Cerebellar cortex (tissue), 1 donor: ENCODE results near the gene COMMD7.

Experiments used
- DNase-seq: peaks from one replicate; pipeline ENCODE4 v3.0.0-alpha.2; 2015; ENCODE audit warnings: low spot score

COMMD7 gene

GRCh38 chr20:32743237-32744112 lies at the start of gene COMMD7:
Gene COMMD7, minus strand, starts transcription at chr20:32743467. Its CDS starts 76 bp downstream, at chr20:32743391.
- peak; percentile 78 for DNase-seq

DNA sequence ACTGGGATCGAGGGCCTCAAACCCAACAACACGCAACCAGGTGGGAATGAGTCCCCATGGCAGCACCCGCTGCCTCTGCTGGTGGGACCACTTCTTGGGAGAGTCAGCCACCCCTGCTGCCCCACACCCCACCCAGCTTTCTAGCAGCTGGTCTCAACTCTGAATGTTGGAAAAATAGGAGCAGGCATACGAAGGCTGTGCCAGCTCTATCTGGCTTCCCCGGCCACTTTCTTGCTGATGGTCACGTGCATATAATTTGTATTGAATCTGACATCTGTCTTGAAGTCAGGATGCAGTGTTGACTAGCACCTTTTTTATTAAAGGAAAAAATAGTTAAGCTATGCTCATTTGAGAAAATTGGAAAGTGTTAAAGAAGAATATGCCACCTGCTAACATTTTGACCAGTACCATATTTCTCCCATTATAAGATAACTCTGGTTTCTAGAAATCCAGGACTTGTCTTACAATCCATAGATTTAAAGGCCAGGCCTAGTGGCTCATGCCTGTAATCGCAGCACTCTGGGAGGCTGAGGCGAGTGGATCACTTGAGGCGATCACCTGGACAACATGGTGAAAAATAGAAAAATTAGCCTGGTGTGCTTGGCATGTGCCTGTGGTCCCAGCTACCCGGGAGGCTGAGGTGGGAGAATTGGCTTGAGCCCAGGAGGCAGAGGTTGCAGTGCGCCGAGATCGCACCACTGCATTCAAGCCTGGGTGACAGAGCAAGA lies 49.6 kb upstream of the COMMD7 start:
- no peak for DNase-seq

DNA sequence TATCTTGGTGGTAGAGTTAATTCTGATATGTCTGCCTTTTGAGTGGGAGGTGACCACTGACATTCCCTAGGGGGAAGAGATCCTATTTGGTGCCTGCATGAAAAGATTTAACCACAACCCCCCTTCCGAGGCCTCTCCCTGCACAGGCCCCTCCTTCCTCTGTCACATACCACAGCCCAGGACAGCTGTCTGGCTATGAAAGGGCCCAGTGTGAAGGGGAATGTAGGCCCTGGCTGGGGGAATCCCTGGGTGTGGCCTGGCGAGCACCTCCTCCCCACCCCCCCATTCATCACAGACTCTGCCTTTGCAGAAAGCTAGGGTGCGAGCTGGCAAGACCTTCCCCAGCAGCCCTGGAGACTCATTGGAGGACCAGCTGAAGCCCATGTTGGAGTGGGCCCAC lies 49.0 kb upstream of the COMMD7 start:
- DNase-seq, result no peak

DNA sequence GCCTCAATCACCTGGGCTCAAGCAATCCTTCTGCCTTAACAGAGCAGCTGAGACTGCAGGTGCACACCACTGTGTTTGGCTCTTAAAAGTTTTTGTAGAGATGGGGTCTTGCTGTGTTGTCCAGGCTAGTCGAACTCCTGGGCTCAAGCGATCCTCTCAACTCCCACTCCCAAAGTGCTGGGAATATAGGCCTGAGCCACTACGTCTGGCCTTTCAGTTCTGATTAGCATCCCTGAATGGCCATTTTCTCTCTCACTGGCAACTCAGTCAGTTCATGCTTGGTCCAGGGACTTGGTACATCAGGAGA lies 47.4 kb upstream of the COMMD7 start:
- no peak for DNase-seq

DNA sequence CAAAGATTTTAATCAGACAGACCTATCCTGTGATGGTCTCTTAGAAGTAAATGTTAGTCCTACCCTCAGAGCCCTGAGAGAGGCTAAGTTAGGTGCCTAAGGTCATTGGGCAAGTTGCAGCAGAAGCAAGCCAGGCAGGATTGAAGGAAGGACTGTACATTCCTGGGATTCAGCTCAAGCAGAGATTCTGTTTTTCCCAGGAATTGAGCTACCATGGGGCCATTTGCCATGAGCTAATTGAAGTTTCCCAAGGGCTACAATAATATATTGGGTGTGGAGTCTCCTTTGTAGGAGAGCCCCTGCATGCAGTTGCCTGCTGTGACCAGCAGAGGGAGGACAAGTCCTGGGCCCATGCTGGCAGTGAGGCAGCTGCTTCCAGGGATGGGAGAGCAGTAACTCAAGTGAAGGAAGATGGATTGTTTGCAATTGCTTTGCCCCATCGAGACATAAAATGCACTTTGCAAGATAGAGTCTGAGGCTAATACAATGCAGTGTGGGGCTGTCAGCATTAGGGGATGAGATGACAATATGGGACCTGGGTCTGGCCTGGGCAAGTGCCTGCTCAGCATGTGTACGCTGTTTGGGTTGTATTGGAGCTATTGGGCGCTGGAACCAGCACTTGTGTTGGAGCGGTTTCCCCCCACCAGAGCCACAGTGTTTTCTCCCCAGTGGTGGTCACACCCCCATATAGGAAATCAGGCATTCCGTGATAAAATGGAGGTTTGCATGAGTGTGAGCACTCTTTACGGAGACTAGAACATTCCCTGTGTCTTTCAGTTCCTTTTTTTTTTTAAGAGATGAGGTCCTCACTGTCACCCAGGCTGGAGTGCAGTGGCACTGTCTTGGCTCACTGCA lies 46.9 kb upstream of the COMMD7 start:
- peak; percentile 81 for DNase-seq

DNA sequence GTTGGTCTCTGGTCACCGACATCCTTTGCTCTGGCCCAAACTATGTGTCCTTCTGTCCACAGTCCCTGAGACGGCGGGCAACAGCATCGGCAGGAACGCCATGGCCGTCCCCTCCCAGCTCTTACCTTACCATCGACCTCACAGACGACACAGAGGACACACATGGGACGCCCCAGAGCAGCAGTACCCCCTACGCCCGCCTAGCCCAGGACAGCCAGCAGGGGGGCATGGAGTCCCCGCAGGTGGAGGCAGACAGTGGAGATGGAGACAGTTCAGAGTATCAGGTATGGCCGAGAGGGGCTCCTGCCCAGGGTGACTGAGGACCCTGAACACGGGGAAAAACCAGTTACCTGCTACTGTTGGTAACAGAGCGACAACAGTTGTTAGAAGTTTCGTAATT lies 43.9 kb upstream of the COMMD7 start:
- DNase-seq, result no peak

DNA sequence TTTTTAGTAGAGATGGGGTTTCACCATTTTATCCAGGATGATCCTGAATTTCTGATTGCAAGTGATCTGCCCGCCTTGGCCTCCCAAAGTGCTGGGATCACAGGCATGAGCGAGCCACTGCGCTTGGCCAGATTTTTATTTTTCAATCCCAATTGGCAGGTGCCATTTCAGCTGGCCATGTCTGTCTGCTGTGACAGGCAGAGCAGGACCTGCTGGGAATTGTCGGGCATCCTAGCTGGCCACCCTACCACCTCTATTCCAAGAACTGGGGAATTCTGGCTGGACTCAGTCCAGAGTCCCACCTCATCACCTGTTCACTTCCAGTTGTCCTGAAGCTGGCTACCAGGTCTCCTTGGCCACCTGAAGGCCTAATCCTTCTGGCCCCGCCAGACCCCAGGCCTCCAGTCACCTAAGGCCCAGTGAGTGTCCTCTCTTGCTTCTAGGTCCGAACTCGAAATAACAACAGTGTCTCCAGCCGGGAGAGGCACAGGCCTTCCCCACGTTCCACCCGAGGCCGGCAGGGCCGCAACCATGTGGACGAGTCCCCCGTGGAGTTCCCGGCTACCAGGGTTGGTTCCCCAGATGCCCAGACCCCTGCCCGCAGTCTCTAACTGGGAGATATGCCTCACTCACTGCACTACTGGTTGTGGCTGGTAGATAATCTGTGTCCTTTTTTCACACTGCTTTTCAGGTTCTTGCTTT lies 42.9 kb upstream of the COMMD7 start:
- DNase-seq, result no peak

- no peak for DNase-seq
These were observed 41.3 kb upstream of the COMMD7 start for GRCh38 chr20:32784369-32785080.

- DNase-seq, result no peak
These were observed 37.7 kb upstream of the COMMD7 start for GRCh38 chr20:32780749-32781655.

- no peak for DNase-seq
These were observed 37.0 kb upstream of the COMMD7 start for GRCh38 chr20:32780278-32780677.

GRCh38 chr20:32779500-32780211 lies 36.4 kb upstream of the COMMD7 start:
- peak; percentile 6 for DNase-seq

GRCh38 chr20:32777177-32777956 lies 34.1 kb upstream of the COMMD7 start:
- no peak for DNase-seq

DNA sequence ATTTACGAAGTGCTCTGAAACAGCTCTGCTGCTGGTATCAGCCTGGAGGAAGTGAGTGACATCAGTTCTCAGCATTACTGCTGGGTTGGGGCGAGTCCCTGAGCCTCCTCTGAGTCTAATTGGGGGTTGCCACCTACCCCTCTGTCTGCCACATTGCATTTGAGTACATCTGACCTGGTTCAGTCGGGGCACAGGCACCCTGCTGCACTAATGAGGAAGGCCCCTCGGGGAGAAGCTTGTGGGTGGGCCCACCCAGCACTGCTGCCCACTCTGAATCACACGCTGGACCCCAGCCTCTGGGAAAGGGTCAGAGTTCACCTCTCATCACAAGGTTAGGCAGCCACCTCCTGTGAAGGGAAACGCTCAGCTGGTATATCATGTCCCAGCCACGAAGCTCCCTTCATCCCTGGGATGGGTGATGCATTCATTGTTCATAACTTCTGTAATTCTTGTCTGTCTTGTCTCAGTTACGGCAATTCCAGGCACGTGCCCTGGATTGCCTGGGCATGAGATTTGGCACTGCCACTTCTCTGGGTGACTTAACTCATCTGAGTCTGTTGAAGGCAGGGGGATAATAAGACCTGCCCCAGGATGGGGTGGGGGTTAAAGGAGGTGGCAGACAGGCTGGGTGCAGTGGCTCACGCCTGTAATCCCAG lies 32.2 kb upstream of the COMMD7 start:
- no peak for DNase-seq

GRCh38 chr20:32773855-32774254 lies 30.6 kb upstream of the COMMD7 start:
- no peak for DNase-seq

GRCh38 chr20:32773223-32773622 lies 30.0 kb upstream of the COMMD7 start:
- no peak for DNase-seq

DNA sequence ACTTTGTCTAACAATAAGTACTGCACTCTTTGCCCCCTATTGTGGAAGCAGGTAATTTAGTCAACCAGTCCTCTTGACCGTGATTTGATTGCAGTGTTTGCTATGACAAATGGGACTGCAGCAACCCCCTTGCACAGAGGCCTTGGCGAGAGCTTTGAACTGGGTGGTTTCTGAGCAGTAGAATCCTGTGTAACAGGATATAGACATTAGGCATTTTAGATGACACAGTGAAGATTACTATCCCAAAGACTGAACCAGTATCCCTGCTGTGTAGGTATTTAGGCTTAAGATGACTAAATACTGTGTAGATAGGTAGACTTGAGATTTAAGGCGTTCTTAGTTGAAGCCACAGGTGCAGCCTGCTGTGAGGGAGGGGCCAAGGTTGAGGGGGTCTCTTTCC lies 28.8 kb upstream of the COMMD7 start:
- no peak for DNase-seq

- no peak for DNase-seq
These were observed 24.3 kb upstream of the COMMD7 start for GRCh38 chr20:32767418-32768198.
